Parathyroid adenoma (tissue), 2 donors: ENCODE results near the gene TSPAN3.
A peak's percentile ranks its signal among the peaks of the same experiment; 100 is the strongest.

Experiments used
- H2AFZ ChIP-seq: fragments of 300-600 bp; sonication (generic); one replicate; pipeline ENCODE4 v1.7.0; 2017; ENCODE audit warnings: antibody characterized with exemption, mild to moderate bottlenecking
- H3K27ac ChIP-seq: fragments of 300-600 bp; sonication (generic); one replicate; pipeline ENCODE4 v1.7.0; 2017
- H3K27me3 ChIP-seq: fragments of 300-600 bp; sonication (generic); one replicate; pipeline ENCODE4 v1.7.0; 2017; ENCODE audit warnings: low read length; ENCODE audit not compliant: control insufficient read depth, insufficient read depth
- H3K36me3 ChIP-seq: fragments of 300-600 bp; sonication (generic); one replicate; pipeline ENCODE4 v1.7.0; 2017; ENCODE audit warnings: low read length; ENCODE audit not compliant: control insufficient read depth, insufficient read depth
- H3K4me1 ChIP-seq: fragments of 300-600 bp; sonication (generic); one replicate; pipeline ENCODE4 v1.7.0; 2017; ENCODE audit warnings: control low read depth
- H3K4me2 ChIP-seq: fragments of 300-600 bp; sonication (generic); one replicate; pipeline ENCODE4 v1.7.0; 2017; ENCODE audit warnings: low read length
- H3K4me3 ChIP-seq: fragments of 300-600 bp; sonication (generic); one replicate; pipeline ENCODE4 v1.7.0; 2017; ENCODE audit warnings: low read depth, low read length
- H3K79me2 ChIP-seq: fragments of 300-600 bp; sonication (generic); one replicate; pipeline ENCODE4 v1.7.0; 2017; ENCODE audit warnings: control low read depth
- H3K9ac ChIP-seq: fragments of 300-600 bp; sonication (generic); one replicate; pipeline ENCODE4 v1.7.0; 2017; ENCODE audit warnings: mild to moderate bottlenecking
- H3K9me3 ChIP-seq: fragments of 300-600 bp; sonication (generic); one replicate; pipeline ENCODE4 v1.7.0; 2017; ENCODE audit warnings: low read length; ENCODE audit not compliant: control insufficient read depth
- CTCF ChIP-seq: fragments of 300-600 bp; sonication (generic); IDR thresholded peaks from one replicate; pipeline ENCODE4 v1.7.0; 2017; ENCODE audit warnings: antibody characterized with exemption, mild to moderate bottlenecking
- donor health status: primary hyperparathyroidism.

TSPAN3 gene

GRCh38 chr15:77070495-77071304, at the start of gene TSPAN3:
TSS of gene TSPAN3 (minus strand) at chr15:77071109. CDS start at chr15:77070954, 155 bp downstream.
- peak within 1 kb of the TSS; percentile 84 for H3K4me3 ChIP-seq
- peak within 1 kb of the TSS; percentile 92 for H3K4me2 ChIP-seq
- H3K36me3 ChIP-seq = no peaks in the 10 kb centered on the region
- H2AFZ ChIP-seq = peak within 1 kb of the TSS; percentile 96
- H3K4me1 ChIP-seq = peaks cover 4% of the 10 kb centered on the region
- no peaks in the 10 kb centered on the region for H3K9me3 ChIP-seq
- H3K79me2 ChIP-seq = peaks cover 17% of the 10 kb centered on the region
- peak within 1 kb of the TSS; percentile 83 for H3K27ac ChIP-seq
- TF ChIP-seq CTCF = no peak
- H3K27me3 ChIP-seq = no peaks in the 10 kb centered on the region
- H3K9ac ChIP-seq = peak within 1 kb of the TSS; percentile 29

DNA sequence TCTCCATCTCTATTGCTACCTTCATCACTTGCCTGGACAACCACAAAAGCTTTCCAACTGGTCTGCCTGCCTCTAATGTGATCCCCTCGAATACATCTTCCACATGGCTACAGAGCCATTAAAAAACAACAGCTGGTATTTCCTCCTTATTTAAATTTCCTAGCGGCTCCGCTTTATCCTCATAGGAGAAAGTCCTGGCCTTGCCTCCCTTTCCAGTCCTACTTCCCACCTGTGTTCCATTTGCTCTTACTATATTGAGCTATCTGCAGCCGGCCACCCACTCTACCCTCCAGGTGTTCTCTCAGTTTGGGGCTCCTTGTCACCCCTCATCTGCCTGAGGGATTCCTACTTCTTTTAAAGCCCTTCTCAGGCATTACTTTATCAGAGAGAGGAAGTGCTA, 49.7 kb upstream of the TSPAN3 start:
- Histone ChIP-seq H3K4me3 (no peak overlapping the region), H3K79me2 (no peaks in the 10 kb centered on the region), H3K36me3 (no peaks in the 10 kb centered on the region), H3K27me3 (no peaks in the 10 kb centered on the region), H3K4me2 (no peak overlapping the region), H2AFZ (no peak overlapping the region), H3K27ac (no peak overlapping the region), H3K4me1 (no peaks in the 10 kb centered on the region), H3K9me3 (no peaks in the 10 kb centered on the region), H3K9ac (no peak overlapping the region)
- no peak for TF ChIP-seq CTCF

DNA sequence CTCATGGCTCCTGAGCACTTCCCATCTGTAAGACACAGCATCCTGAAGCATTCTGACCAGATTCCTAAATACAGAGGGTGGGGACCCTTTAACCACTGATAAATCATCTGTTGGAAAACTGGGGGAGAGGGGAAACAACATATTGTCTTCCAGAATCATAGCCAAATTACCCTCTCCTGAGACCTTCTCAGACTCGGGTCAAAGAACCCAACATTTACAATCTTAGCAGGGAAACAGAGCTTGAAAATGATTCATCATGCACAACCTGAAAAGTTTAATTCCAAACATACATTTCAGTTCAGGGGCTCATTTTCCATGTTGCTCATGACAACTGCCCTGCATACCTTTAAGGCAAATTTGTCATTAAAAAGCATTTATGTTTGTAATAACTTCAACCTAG, 48.5 kb upstream of the TSPAN3 start:
- H3K79me2 ChIP-seq = no peaks in the 10 kb centered on the region
- TF ChIP-seq CTCF = no peak
- H3K4me2 ChIP-seq = no peak overlapping the region
- H3K27me3 ChIP-seq = no peaks in the 10 kb centered on the region
- no peak overlapping the region for H3K4me3 ChIP-seq
- no peaks in the 10 kb centered on the region for H3K9me3 ChIP-seq
- H3K9ac ChIP-seq = no peak overlapping the region
- H3K4me1 ChIP-seq = no peaks in the 10 kb centered on the region
- no peak overlapping the region for H2AFZ ChIP-seq
- H3K27ac ChIP-seq = no peak overlapping the region
- no peaks in the 10 kb centered on the region for H3K36me3 ChIP-seq

- no peaks in the 10 kb centered on the region for H3K4me1 ChIP-seq
- no peak overlapping the region for H3K4me2 ChIP-seq
- H3K27ac ChIP-seq = no peak overlapping the region
- no peak overlapping the region for H2AFZ ChIP-seq
- peak; percentile 59 for TF ChIP-seq CTCF
- H3K9ac ChIP-seq = no peak overlapping the region
- no peaks in the 10 kb centered on the region for H3K79me2 ChIP-seq
- H3K4me3 ChIP-seq = no peak overlapping the region
- H3K27me3 ChIP-seq = no peaks in the 10 kb centered on the region
- no peaks in the 10 kb centered on the region for H3K36me3 ChIP-seq
- no peaks in the 10 kb centered on the region for H3K9me3 ChIP-seq
Measured at GRCh38 chr15:77118882-77119321, 48.0 kb upstream of the TSPAN3 start.

- TF ChIP-seq CTCF = no peak
- Histone ChIP-seq H3K4me1 (no peaks in the 10 kb centered on the region), H3K36me3 (no peaks in the 10 kb centered on the region), H3K9me3 (no peaks in the 10 kb centered on the region), H3K79me2 (no peaks in the 10 kb centered on the region), H3K27ac (no peak overlapping the region), H3K4me3 (no peak overlapping the region), H3K27me3 (no peaks in the 10 kb centered on the region), H3K9ac (no peak overlapping the region), H2AFZ (no peak overlapping the region), H3K4me2 (no peak overlapping the region)
Measured at GRCh38 chr15:77115179-77115578, 44.3 kb upstream of the TSPAN3 start.
